Activated T-helper 2 cell treated with anti-CD3 and anti-CD28 coated beads, Interferon-gamma antibody, Interleukin-2, Interleukin-4, amounts not matched to agents 10 μg/mL and 5 μg/mL and 100 μg/mL, durations not matched to agents 14 hours and 24 hours and 36 hours (primary cell): Measurements from ENCODE around the gene SMYD3. TPM values are rescaled to one million over a fixed set of nuclear protein-coding genes. Genes with fewer than 3 reads are reported as not detected.

ENCODE experiments used
- DNase-seq: peaks from one replicate; pipeline ENCODE4 v3.0.0; 2021; ENCODE audit warnings: low spot score
- H3K27ac Mint-ChIP-seq: one replicate; pipeline ENCODE4 v1.8.0; 2021; ENCODE audit warnings: mixed read lengths
- H3K27me3 Mint-ChIP-seq: one replicate; pipeline ENCODE4 v1.8.0; 2021; ENCODE audit warnings: low read depth, mixed read lengths
- H3K36me3 Mint-ChIP-seq: one replicate; pipeline ENCODE4 v1.8.0; 2021; ENCODE audit warnings: low read depth, mixed read lengths
- H3K4me1 Mint-ChIP-seq: one replicate; pipeline ENCODE4 v1.8.0; 2021; ENCODE audit warnings: low read depth, mixed read lengths
- H3K4me3 Mint-ChIP-seq: one replicate; pipeline ENCODE4 v1.8.0; 2021; ENCODE audit warnings: low read depth, mild to moderate bottlenecking, moderate library complexity, mixed read lengths
- H3K9me3 Mint-ChIP-seq: one replicate; pipeline ENCODE4 v1.8.0; 2021; ENCODE audit warnings: mixed read lengths
- intact Hi-C: fragments of 100-400 bp; cut with micrococcal nuclease; formaldehyde crosslinking; loops from one replicate; pipeline ENCODE4 v1.15.1; 2023
- total RNA-seq: library from RNA; stranded (reverse); gene quantifications from 2 replicates; pipeline ENCODE4 v1.2.3, GENCODE V29; 2022

The SMYD3 gene
- total RNA-seq, 1 donor from 2014 or later = 24.1 TPM

DNA sequence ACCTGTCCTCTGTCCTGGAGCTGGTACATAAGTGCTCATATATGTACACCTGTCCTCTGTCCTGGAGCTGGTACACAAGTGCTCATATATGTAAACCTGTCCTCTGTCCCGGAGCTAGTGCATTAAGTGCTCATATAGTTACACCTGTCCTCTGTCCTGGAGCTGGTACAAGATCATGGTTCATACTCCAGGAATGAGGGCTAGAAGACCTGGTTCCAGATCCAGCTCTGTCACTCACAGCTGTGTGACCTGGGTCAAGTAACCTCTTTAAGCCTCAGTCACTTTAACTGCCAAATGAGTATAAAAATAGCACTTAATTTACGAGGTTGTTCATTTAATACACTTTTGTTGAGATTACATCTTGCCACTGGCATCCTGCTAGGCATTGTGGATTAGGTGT lies 28.0 kb downstream of the SMYD3 start:
- no peaks in the 10 kb centered on the region for H3K36me3 Mint-ChIP-seq
- H3K4me3 Mint-ChIP-seq = no peak overlapping the region
- no peaks in the 10 kb centered on the region for H3K9me3 Mint-ChIP-seq
- no peaks in the 10 kb centered on the region for H3K27me3 Mint-ChIP-seq
- intact Hi-C loops = no loop called here
- DNase-seq = no peak
- H3K4me1 Mint-ChIP-seq = peaks cover 33% of the 10 kb centered on the region
- H3K27ac Mint-ChIP-seq = no peak overlapping the region

DNA sequence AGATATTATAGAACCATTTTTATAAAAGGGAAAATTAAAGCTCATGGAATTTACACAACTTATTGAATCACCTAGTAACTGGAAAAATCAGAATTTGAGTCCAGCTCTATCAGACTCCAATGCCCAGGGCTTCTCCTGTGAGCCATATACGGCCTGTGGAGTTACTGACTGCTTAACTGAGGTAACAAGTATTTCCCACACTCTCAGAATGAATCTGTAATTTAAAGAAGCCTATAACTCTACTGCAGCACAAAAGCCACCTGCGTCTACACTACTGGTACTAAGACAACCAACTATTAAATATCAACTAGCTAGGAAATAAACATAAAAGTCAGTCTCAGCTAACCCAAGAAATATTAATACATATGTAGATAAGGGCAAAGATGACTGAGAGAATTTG lies 29.4 kb downstream of the SMYD3 start:
- Mint-ChIP-seq H3K27me3 (no peaks in the 10 kb centered on the region), H3K27ac (no peak overlapping the region), H3K9me3 (no peaks in the 10 kb centered on the region), H3K4me3 (no peak overlapping the region), H3K4me1 (peaks cover 26% of the 10 kb centered on the region), H3K36me3 (no peaks in the 10 kb centered on the region)
- DNase-seq = no peak
- intact Hi-C loops = loop anchor here (2.0 kb wide), 1 partner anchor 19 kb away; no protein-coding TSS in a partner anchor

DNA sequence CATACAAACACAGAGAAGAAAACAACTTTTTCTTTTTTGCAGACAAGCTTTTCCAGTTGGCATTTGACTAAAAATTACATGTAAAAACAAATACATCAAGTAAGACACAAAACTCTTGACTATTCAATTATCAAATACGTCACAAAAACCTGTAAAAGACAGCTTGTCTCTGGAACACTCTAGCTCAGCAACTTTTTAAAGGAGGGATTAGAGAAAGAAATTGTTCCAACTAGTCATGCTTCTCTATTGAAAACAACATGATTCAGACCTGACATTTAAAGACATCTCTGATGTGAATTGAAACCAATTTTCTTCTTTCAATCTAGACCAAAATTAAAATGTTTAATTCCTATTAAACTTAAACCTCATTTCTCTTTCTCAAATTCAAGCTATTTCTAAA lies 30.3 kb downstream of the SMYD3 start:
- intact Hi-C loops = loop anchor here (1.0 to 2.0 kb wide), 2 partner anchors 18 to 146 kb away; no protein-coding TSS in a partner anchor
- no peak for DNase-seq
- Mint-ChIP-seq H3K27me3 (no peaks in the 10 kb centered on the region), H3K36me3 (no peaks in the 10 kb centered on the region), H3K4me3 (no peak overlapping the region), H3K9me3 (no peaks in the 10 kb centered on the region), H3K4me1 (peaks cover 29% of the 10 kb centered on the region), H3K27ac (peak overlapping the region; percentile 55)

DNA sequence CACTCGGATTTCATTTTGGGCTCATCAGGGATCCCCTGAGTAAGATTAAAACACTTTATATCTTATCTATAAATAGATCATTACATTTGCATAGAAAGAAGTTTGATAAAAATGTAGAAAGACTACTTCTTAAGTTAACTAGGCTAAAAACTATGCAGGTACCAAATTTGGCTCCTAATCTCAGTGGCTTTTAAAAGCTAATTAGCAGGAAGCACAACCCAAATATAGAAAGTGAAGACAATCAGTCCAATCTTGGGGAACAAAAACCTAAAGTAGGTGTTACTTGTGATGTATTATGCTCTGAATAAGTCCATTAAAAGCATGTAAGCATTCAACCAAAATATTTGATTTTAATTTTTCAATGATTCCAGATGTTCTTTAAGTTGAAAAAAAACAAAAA lies 35.4 kb downstream of the SMYD3 start:
- DNase-seq = no peak
- H3K27me3 Mint-ChIP-seq = no peaks in the 10 kb centered on the region
- no peaks in the 10 kb centered on the region for H3K36me3 Mint-ChIP-seq
- H3K9me3 Mint-ChIP-seq = no peaks in the 10 kb centered on the region
- peaks cover 9% of the 10 kb centered on the region for H3K4me1 Mint-ChIP-seq
- H3K4me3 Mint-ChIP-seq = no peak overlapping the region
- intact Hi-C loops = no loop called here
- H3K27ac Mint-ChIP-seq = no peak overlapping the region

DNA sequence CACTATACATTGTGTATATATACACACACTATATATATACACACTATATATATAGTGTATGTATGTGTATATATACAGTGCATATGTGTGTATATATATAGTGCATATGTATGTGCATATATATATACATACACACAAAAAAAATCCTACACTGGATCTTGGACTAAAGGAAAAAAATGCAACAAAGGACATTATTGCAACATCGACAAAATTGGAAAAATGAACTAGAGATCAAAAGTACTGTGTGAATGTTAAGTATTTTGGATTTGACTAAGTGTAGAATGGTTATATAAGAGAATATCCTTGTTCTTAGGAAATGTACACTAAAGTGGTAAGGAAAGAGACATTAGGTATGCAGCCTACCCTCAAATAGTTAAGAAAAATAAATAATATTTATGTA lies 36.5 kb downstream of the SMYD3 start:
- no peak overlapping the region for H3K4me3 Mint-ChIP-seq

DNA sequence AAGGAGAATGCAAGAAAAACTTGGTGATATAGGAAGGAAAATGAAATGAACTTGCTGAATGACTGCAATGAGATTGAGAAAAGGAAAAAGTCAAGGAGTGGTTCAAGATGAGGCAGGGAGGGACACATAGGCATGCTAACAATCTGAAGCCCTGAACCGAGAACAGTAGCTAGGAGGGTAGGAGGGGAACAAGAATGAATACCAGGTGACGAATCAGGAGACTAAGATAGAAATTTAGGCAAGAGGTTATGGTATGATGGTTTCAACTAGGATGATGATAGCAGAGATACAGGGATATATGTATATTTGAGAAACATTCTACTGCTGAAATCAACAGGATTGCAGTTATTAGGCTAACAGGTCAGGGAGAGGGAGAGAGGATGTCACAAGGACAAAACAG lies 44.1 kb downstream of the SMYD3 start:
- Mint-ChIP-seq H3K9me3 (no peaks in the 10 kb centered on the region), H3K36me3 (no peaks in the 10 kb centered on the region), H3K27ac (no peak overlapping the region), H3K4me1 (peaks cover 16% of the 10 kb centered on the region), H3K27me3 (no peaks in the 10 kb centered on the region), H3K4me3 (no peak overlapping the region)
- intact Hi-C loops = no loop called here
- no peak for DNase-seq

More for the DNA sequence above, 36.5 kb downstream of the SMYD3 start:
- H3K27me3 Mint-ChIP-seq = no peaks in the 10 kb centered on the region
- no peak for DNase-seq
- H3K9me3 Mint-ChIP-seq = no peaks in the 10 kb centered on the region
- H3K4me1 Mint-ChIP-seq = peaks cover 3% of the 10 kb centered on the region
- no peaks in the 10 kb centered on the region for H3K36me3 Mint-ChIP-seq
- no peak overlapping the region for H3K27ac Mint-ChIP-seq
- intact Hi-C loops = no loop called here

DNA sequence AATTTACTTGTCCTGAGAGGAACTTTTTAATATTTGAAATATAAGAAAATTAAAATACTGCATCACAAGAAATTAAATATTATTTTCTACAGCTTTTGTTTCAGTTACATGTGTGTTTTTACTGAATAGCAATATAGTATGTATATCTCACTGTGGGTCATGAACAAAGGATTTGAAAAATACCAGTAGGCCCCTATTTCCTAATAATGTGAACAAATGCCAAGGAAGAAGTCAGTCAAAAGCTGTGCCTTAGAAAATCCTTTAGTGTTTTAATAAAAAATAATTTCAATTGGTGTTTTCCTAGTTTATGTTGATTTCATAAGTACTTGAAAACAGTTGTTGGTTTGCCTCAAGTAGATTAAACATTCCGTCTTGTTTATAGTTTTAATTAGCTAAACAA lies 46.7 kb downstream of the SMYD3 start:
- Mint-ChIP-seq H3K27ac (no peak overlapping the region), H3K4me3 (no peak overlapping the region), H3K36me3 (no peaks in the 10 kb centered on the region), H3K4me1 (peaks cover 21% of the 10 kb centered on the region), H3K27me3 (peaks cover 5% of the 10 kb centered on the region), H3K9me3 (no peaks in the 10 kb centered on the region)
- intact Hi-C loops = no loop called here
- DNase-seq = no peak

DNA sequence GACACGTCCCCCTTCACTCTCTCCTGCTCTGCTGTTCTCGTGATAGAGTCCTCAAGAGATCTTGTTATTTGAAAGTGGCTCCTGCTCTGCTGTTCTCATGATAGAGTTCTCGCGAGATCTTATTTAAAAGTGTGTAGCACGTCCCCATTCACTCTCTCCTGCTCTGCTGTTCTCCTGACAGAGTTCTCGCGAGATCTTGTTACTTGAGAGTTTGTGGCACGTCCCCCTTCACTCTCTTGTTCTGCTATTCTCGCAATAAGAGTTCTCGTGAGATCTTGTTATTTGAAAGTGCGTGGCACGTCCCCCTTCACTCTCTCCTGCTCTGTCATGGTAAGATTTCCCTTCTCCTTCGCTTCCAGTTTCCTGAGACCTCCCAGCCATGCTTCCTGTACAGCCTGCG lies 47.9 kb downstream of the SMYD3 start:
- H3K27me3 Mint-ChIP-seq = peaks cover 5% of the 10 kb centered on the region
- H3K9me3 Mint-ChIP-seq = no peaks in the 10 kb centered on the region
- no peaks in the 10 kb centered on the region for H3K36me3 Mint-ChIP-seq
- DNase-seq = no peak
- no peak overlapping the region for H3K27ac Mint-ChIP-seq
- intact Hi-C loops = loop anchor here (2.0 kb wide), 1 partner anchor 18 kb away; no protein-coding TSS in a partner anchor
- H3K4me3 Mint-ChIP-seq = no peak overlapping the region
- H3K4me1 Mint-ChIP-seq = peaks cover 23% of the 10 kb centered on the region

DNA sequence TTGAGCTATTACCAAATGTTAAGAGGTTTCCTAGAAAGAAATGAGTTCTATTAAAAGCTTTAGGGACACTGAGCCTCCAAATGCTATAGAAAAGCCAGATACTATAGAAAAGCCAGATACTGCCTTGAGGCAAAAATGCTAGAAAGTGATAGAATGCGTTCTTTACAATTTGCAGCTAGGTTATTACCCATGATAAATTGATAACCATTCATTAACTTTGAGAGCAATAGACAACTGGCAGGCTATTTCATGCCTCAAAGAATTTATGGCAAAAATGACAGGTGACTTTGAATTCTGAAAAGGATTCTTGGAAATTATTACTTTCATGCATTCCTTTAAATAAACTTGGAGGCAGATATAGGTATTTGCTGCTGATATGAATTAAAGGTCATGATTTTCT lies 51.6 kb downstream of the SMYD3 start:
- intact Hi-C loops = no loop called here
- H3K9me3 Mint-ChIP-seq = no peaks in the 10 kb centered on the region

DNA sequence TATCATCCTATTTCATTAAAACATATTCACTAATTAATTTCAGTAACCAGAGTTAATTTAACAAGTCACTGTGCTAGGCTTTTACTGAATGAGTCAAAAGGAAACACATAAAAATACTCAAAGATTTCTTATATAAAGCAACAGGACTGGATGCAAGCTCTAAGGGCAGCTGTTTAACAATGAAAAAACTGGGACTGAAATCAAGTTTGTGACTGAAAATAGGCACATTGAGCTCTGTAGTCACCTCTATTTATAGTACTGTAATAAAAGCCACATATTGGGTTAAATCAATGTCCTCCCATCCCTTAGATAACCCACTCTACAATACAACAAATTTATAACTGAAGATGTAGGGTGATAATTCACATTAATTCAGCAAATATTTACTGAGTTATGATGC lies 52.4 kb downstream of the SMYD3 start:
- H3K27ac Mint-ChIP-seq = no peak overlapping the region
- intact Hi-C loops = no loop called here
- H3K9me3 Mint-ChIP-seq = no peaks in the 10 kb centered on the region
- DNase-seq = no peak
- no peak overlapping the region for H3K4me3 Mint-ChIP-seq
- H3K36me3 Mint-ChIP-seq = no peaks in the 10 kb centered on the region
- peaks cover 5% of the 10 kb centered on the region for H3K27me3 Mint-ChIP-seq
- peaks cover 16% of the 10 kb centered on the region for H3K4me1 Mint-ChIP-seq

More for the DNA sequence above, 51.6 kb downstream of the SMYD3 start:
- Mint-ChIP-seq H3K36me3 (no peaks in the 10 kb centered on the region), H3K4me1 (peaks cover 21% of the 10 kb centered on the region), H3K27me3 (peaks cover 5% of the 10 kb centered on the region), H3K27ac (no peak overlapping the region), H3K4me3 (no peak overlapping the region)
- no peak for DNase-seq

DNA sequence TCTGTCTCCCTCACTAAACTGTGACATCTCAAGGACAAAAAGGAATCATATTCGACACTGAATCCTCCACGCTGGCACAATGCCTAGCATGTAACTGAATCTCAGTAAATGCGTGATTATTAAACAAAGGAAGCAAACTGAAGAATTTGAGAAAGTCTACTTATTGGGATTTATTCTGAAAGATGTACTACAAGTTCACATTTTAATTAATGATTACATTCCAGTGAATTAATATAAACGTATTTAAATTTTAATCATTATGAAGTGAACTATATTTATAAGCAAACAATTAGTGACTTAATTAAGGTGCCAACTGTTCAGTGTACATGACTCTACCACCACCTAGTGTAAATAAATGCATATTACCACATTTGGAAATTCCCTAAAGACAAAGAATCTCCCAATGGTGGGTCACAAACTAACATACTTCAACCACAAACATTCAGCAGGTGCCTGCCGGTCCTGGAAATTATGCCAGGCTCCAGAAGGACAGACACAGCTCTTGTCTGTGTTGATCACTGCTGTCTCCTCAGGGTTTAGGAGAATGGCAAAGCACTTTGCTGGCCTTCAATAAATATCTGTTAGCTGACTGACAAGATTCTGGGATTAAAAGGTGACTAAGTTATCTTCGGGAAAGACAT lies 56.3 kb downstream of the SMYD3 start:
- intact Hi-C loops = loop anchor here (1.0 kb wide), 1 partner anchor 438 kb away; no protein-coding TSS in a partner anchor
- Mint-ChIP-seq H3K4me1 (peaks cover 4% of the 10 kb centered on the region), H3K36me3 (no peaks in the 10 kb centered on the region), H3K27ac (no peak overlapping the region), H3K27me3 (no peaks in the 10 kb centered on the region), H3K4me3 (no peak overlapping the region), H3K9me3 (no peaks in the 10 kb centered on the region)
- DNase-seq = no peak

DNA sequence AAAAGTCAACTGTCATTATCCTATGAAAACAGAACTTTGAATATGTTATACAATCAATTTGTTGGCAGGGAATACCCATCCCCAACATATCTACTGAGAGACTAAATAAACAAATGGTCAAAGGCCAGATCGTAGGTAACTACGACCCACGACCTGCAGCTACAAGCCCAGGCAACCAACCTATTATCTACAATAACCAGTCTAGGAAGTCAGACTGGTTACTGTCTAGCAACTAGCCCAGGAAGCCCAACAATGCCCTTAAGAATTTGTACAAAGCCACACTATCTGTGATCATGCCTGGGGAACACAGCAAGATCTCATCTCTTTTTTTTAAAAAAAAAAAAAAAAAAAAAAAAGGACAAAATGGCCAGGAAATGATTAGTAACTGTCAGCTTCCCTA lies 58.7 kb downstream of the SMYD3 start:
- Mint-ChIP-seq H3K4me3 (no peak overlapping the region), H3K27ac (no peak overlapping the region), H3K36me3 (no peaks in the 10 kb centered on the region), H3K4me1 (peaks cover 2% of the 10 kb centered on the region), H3K9me3 (no peaks in the 10 kb centered on the region), H3K27me3 (no peaks in the 10 kb centered on the region)
- DNase-seq = no peak
- intact Hi-C loops = no loop called here

DNA sequence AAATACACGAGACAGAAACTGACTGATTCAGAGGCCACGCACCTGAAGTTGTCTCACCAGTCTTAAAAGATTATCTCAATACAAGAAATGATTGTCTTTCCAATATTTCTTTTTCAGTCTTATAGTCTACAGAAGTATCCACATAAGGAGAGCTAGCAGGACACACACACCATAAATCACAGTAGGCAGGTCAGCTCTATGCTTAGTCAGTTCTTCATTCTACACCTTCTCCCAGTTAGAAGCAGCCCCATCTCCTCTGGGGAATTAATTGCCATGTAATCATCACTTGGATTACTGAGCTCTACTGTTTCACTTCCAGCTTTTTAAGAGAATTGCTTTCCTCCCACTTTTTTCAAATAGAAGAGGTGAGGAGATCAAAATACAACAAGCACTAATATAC lies 59.6 kb downstream of the SMYD3 start:
- DNase-seq = no peak
- peaks cover 2% of the 10 kb centered on the region for H3K4me1 Mint-ChIP-seq
- no peaks in the 10 kb centered on the region for H3K9me3 Mint-ChIP-seq
- no peak overlapping the region for H3K27ac Mint-ChIP-seq
- intact Hi-C loops = no loop called here
- H3K4me3 Mint-ChIP-seq = no peak overlapping the region
- no peaks in the 10 kb centered on the region for H3K27me3 Mint-ChIP-seq
- no peaks in the 10 kb centered on the region for H3K36me3 Mint-ChIP-seq

DNA sequence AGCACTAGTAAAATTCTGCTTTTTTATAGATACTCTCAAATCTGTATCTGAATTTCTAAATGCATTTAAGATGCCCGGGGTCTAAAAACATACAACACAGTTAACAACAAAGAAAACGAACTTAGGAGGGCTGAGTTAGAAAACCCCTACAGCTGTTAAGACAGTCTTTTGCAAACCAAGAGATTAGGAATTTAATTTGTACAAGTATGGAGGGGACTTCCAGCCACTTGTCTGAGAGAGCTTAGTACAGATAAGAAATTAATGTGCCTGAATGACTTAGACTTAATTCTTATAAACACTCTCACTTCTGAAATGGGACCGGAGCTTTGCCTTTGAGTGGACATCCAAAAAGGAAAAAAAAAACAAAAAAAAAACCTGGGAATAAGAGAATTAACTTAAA lies 61.6 kb downstream of the SMYD3 start:
- Mint-ChIP-seq H3K36me3 (no peaks in the 10 kb centered on the region), H3K27ac (no peak overlapping the region), H3K9me3 (no peaks in the 10 kb centered on the region), H3K27me3 (no peaks in the 10 kb centered on the region), H3K4me3 (no peak overlapping the region), H3K4me1 (peaks cover 2% of the 10 kb centered on the region)
- DNase-seq = no peak
- intact Hi-C loops = no loop called here
